OCI-LY3 (cell line): ENCODE results near the gene ERAP2.

ENCODE experiments used
- CTCF ChIP-seq: fragments of 200-600, 300-600 bp; sonication (generic); IDR thresholded peaks from 2 replicates; pipeline ENCODE4 v1.5.1; 2014; ENCODE audit warnings: antibody characterized with exemption, low read length, low read depth
- EZH2phosphoT487 ChIP-seq: fragments of 200-600 bp; shearing (Covaris generic); IDR thresholded peaks from 2 replicates; pipeline ENCODE4 v1.6.1; 2018; ENCODE audit warnings: antibody characterized with exemption, mixed run types, low read depth

DNA sequence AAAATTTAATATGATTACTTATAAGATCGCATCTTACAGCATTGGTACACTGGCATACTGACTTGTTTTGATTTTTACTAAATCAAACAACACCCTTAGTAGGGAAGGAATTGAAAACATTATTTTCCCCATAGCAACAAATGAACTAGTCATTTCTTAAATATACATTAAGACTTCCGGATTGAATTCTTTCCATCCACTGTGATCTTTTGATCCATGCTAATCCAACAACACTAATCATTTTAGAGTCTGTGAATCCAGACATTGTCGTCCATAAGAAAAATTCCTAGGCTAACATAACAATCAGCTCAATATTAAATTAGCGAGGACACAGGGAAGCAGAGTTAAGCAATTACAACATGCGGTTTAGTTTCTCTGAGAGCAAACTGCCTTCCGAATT lies 47.0 kb upstream of the ERAP2 start:
- no peak for TF ChIP-seq CTCF
- TF ChIP-seq EZH2phosphoT487 = no peak
